Transverse colon (tissue), 4 donors: ENCODE data around the gene ACBD6. TPM values are rescaled to one million over a fixed set of nuclear protein-coding genes. Genes with fewer than 3 reads are reported as not detected.
"Not testable (repeated sequence)": the region's sequence is repeated elsewhere in the genome, so short reads cannot be mapped to it uniquely, and the experiment has no call there.

ENCODE experiments used
- DNase-seq: peaks from one replicate; pipeline ENCODE4 v3.0.0-alpha.2; 2019
- H3K27ac ChIP-seq, 4 donors: fragments of 200-600 bp; sonication (generic); 2 replicates each; pipeline ENCODE4 v1.5.1; 2016 to 2018; ENCODE audit warnings: inconsistent platforms in 4 of 4
- H3K27me3 ChIP-seq: fragments of 200-600 bp; sonication (generic); 2 replicates; pipeline ENCODE4 v1.5.1; 2017; ENCODE audit warnings: inconsistent platforms
- H3K36me3 ChIP-seq, 4 donors: fragments of 200-600 bp; sonication (generic); 2 replicates each; pipeline ENCODE4 v1.5.1; 2017 to 2019; ENCODE audit warnings: inconsistent platforms in 4 of 4
- H3K4me1 ChIP-seq, 4 donors: fragments of 200-600 bp; sonication (generic); 2 replicates each; pipeline ENCODE4 v1.5.1; 2017 to 2020; ENCODE audit warnings: inconsistent platforms in 4 of 4
- H3K4me3 ChIP-seq, 4 donors: fragments of 200-600 bp; sonication (generic); 1 replicate in 1 of 4; 2 replicates in 3 of 4; pipeline versions ENCODE4 v1.5.1 to v1.6.1; 2017 to 2019; ENCODE audit warnings: inconsistent platforms in 4 of 4
- H3K9me3 ChIP-seq, 2 donors: fragments of 200-600 bp; sonication (generic); 2 replicates each; pipeline ENCODE4 v1.5.1; 2017 to 2019; ENCODE audit warnings: inconsistent platforms in 2 of 2
- CTCF ChIP-seq, 5 experiments: fragments of 200-600 bp in 3 of 5; fragments of 450-650 bp in 2 of 5; sonication (generic) in 3 of 5; IDR thresholded peaks; 1 replicate in 2 of 5; 2 replicates in 3 of 5; pipeline ENCODE4 v1.5.1; 2016 to 2017; ENCODE audit warnings: antibody characterized with exemption in 5 of 5, inconsistent platforms in 3 of 5, mild to moderate bottlenecking in 2 of 5, moderate library complexity in 1 of 5
- EP300 ChIP-seq: sonication (generic); formaldehyde crosslinking; IDR thresholded peaks from one replicate; pipeline ENCODE4 v1.6.1; 2017; ENCODE audit warnings: antibody characterized with exemption, low read depth
- POLR2A ChIP-seq: fragments of 450-650 bp; IDR thresholded peaks from one replicate; pipeline ENCODE4 v1.6.1; 2016; ENCODE audit warnings: antibody characterized with exemption, mild to moderate bottlenecking, moderate library complexity
- POLR2AphosphoS5 ChIP-seq, 3 donors: sonication (generic); formaldehyde crosslinking; IDR thresholded peaks; one replicate each; pipeline ENCODE4 v1.6.1; 2016; ENCODE audit warnings: antibody characterized with exemption in 3 of 3
- WGBS, 2 donors: methylation state at CpG; one replicate each; pipeline ENCODE4 v1.1.5; 2018; ENCODE audit warnings: low coverage in 1 of 2; 5-methylcytosine and 5-hydroxymethylcytosine counted together
- in situ Hi-C, 4 donors: fragments of 200-750 bp; cut with MboI; loops; one replicate each; pipeline versions ENCODE4 v1.15.0 to v1.15.1; 2017; ENCODE audit warnings: low sequenced_read_pairs in 3 of 4, low pct_ligation_motif_present in 1 of 4, low pct_unique_long_range_greater_than_20kb in 1 of 4
- intact Hi-C: fragments of 100-400 bp; cut with DNase I; formaldehyde crosslinking; loops from one replicate; pipeline ENCODE4 v1.15.1; 2023; ENCODE audit warnings: low total_unique reads
- total RNA-seq, 4 donors: library from RNA; depleted of rRNA; stranded (reverse); fragments of >200 nt; gene quantifications; one replicate each; pipeline ENCODE4 v1.1.0, GENCODE V29; 2016

The ACBD6 gene
- total RNA-seq, result 10 to 100 TPM in 3 of 4 donors, 1 to 10 TPM in 1; 9.7 to 48.4 (median 38.6) TPM

- TF ChIP-seq EP300 (no peak), POLR2AphosphoS5 (IDR thresholded peaks at IDR 0.05) (peak in 2 of 3 donors; percentile 28 to 52), CTCF (IDR thresholded peaks at IDR 0.05) (peak in 1 of 5 experiments; percentile 29), POLR2A (peak; percentile 70)
- H3K4me1 ChIP-seq, result peaks cover 5 to 28% (median 14%) of the 10 kb centered on the region in 4 donors
- peak within 1 kb of the TSS; percentile 54 to 85 (median 66) for H3K4me3 ChIP-seq
- H3K27me3 ChIP-seq, result no peaks in the 10 kb centered on the region
- 1% methylated on average over 59 of the region's 83 CpGs; no CpG with 5 or more reads in 1 of the 2 donors for WGBS, 2 donors
- peak; percentile 84 for DNase-seq
- peak within 1 kb of the TSS; percentile 90 to 96 (median 94) for H3K27ac ChIP-seq
- intact Hi-C loops (no loop called here), in situ Hi-C loops (loop anchor here in 3 of 4 donors (25.0 kb wide), 1 partner anchor 660 kb away; no protein-coding TSS in a partner anchor)
- no peaks in the 10 kb centered on the region for H3K9me3 ChIP-seq
- H3K36me3 ChIP-seq, result no peaks in the 10 kb centered on the region
These were observed at the start of gene ACBD6 for GRCh38 chr1:180502361-180503279. Gene ACBD6, minus strand, starts transcription at chr1:180502577. Its CDS starts 311 bp downstream, at chr1:180502266.

- TF ChIP-seq EP300 (no peak), POLR2AphosphoS5 (IDR thresholded peaks at IDR 0.05) (no peak), POLR2A (no peak), CTCF (IDR thresholded peaks at IDR 0.05) (no peak)
- Histone ChIP-seq H3K36me3 (no peaks in the 10 kb centered on the region), H3K27me3 (no peaks in the 10 kb centered on the region), H3K9me3 (no peaks in the 10 kb centered on the region), H3K27ac (no peak overlapping the region), H3K4me3 (no peak overlapping the region), H3K4me1 (no peaks in the 10 kb centered on the region)
- intact Hi-C loops, result no loop called here
- DNase-seq, result no peak
- in situ Hi-C loops, result no loop called here
- WGBS, 2 donors, result 79% methylated on average over 1 of the region's 1 CpG; no CpG with 5 or more reads in 1 of the 2 donors
These were observed 49.6 kb upstream of the ACBD6 start for GRCh38 chr1:180551997-180552396.

- in situ Hi-C loops (no loop called here), intact Hi-C loops (no loop called here)
- WGBS, 2 donors, result 73 to 93% methylated on average over 2 to 3 of the region's 3 CpGs
- no peaks in the 10 kb centered on the region for H3K9me3 ChIP-seq
- TF ChIP-seq CTCF (IDR thresholded peaks at IDR 0.05), result no peak
- TF ChIP-seq POLR2AphosphoS5 (IDR thresholded peaks at IDR 0.05), result no peak
- no peak for TF ChIP-seq POLR2A
- no peak for TF ChIP-seq EP300
- no peak for DNase-seq
- no peaks in the 10 kb centered on the region for H3K4me1 ChIP-seq
- no peak overlapping the region for H3K4me3 ChIP-seq
- no peaks in the 10 kb centered on the region for H3K27me3 ChIP-seq
- no peak overlapping the region for H3K27ac ChIP-seq
- no peaks in the 10 kb centered on the region for H3K36me3 ChIP-seq
These were observed 47.9 kb upstream of the ACBD6 start for GRCh38 chr1:180550241-180550640.

GRCh38 chr1:180549770-180550169 lies 47.4 kb upstream of the ACBD6 start:
- H3K27me3 ChIP-seq, H3K27ac ChIP-seq, H3K4me3 ChIP-seq, in situ Hi-C loops, H3K36me3 ChIP-seq, H3K9me3 ChIP-seq, intact Hi-C loops, DNase-seq, H3K4me1 ChIP-seq: not testable (repeated sequence)
- WGBS, 2 donors, result 89 to 93% methylated on average over 8 of the region's 8 CpGs
